HG03575 (cell line): ENCODE data around the gene YBX3.

Source experiments
- ATAC-seq: cut with Tn5 transposase; IDR thresholded peaks from one replicate; pipeline ENCODE4 v1.9.1; 2021; ENCODE audit not compliant: unreplicated experiment, insufficient number of reproducible peaks, low FRiP score; ENCODE audit errors: extremely low read depth

The YBX3 gene

GRCh38 chr12:10689146-10689545 is 34.0 kb downstream of the YBX3 start:
- no peak for ATAC-seq

GRCh38 chr12:10688042-10688441 is 35.1 kb downstream of the YBX3 start:
- no peak for ATAC-seq

- ATAC-seq = no peak
These were observed 49.3 kb downstream of the YBX3 start, which contains the start of gene STYK1 for GRCh38 chr12:10673659-10674384. STYK1 (minus strand) TSS chr12:10674052; CDS start chr12:10634618, 39,434 bp downstream.

- ATAC-seq = no peak
These were observed 50.8 kb downstream of the YBX3 start for GRCh38 chr12:10672231-10672868.

- ATAC-seq = no peak
These were observed 53.6 kb downstream of the YBX3 start for GRCh38 chr12:10669533-10669932.

GRCh38 chr12:10668526-10668925 is 54.6 kb downstream of the YBX3 start:
- no peak for ATAC-seq

GRCh38 chr12:10667581-10667980 is 55.5 kb downstream of the YBX3 start:
- no peak for ATAC-seq

GRCh38 chr12:10664499-10664898 is 58.6 kb downstream of the YBX3 start:
- ATAC-seq = no peak

- ATAC-seq = no peak
These were observed 59.3 kb downstream of the YBX3 start for GRCh38 chr12:10663869-10664268.

- ATAC-seq = no peak
These were observed 61.8 kb downstream of the YBX3 start for GRCh38 chr12:10661338-10661737.

- no peak for ATAC-seq
These were observed 69.1 kb downstream of the YBX3 start for GRCh38 chr12:10654003-10654402.

- no peak for ATAC-seq
These were observed 70.9 kb downstream of the YBX3 start for GRCh38 chr12:10652192-10652591.
